Activated T-cell treated with anti-CD3 and anti-CD28 coated beads for 4 hours (primary cell): ENCODE results near the gene ZNF28.
"Not testable (repeated sequence)": the region's sequence is repeated elsewhere in the genome, so short reads cannot be mapped to it uniquely, and the experiment has no call there.

Source experiments
- DNase-seq: peaks from one replicate; pipeline ENCODE4 v3.0.0-alpha.2; 2020

ZNF28 gene

GRCh38 chr19:52756447-52756846, 65.0 kb downstream of the ZNF28 start:
- DNase-seq = not testable (repeated sequence)

- DNase-seq = no peak
These were observed 71.7 kb downstream of the ZNF28 start for GRCh38 chr19:52749780-52750179.

- DNase-seq = no peak
These were observed 73.0 kb downstream of the ZNF28 start for GRCh38 chr19:52748336-52748950.
